ENCODE results near the gene KCNIP3. TPM values are rescaled to one million over a fixed set of nuclear protein-coding genes. Genes with fewer than 3 reads are reported as not detected.

Gene KCNIP3
- total and polyA plus RNA-seq, 8 donors, result 3.5 to 7.5 (median 3.6) TPM

DNA sequence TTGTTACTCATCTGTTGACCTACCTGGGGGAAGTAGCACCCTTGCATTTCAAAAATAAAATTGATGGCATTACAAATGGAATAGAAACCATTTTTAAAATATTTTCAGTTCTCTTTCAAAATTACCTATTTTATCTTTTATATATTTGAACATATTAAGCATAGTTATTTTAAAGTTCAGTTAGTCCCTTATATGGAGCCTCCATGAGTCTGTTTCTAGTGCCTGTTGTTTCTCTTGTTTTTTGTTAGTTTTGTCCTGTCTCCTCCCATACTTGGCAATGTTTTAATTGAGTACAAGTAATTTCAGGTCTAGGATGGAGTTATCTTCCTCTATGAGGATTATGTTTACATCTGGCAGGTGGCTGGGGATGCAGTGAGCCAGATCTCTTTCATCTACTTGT is 5.9 kb upstream of the KCNIP3 start:
- FAIRE-seq (no peak), ATAC-seq (no peak), DNase-seq (no peak)
- intact Hi-C loops (cut with DNase I), result no loop called here
- H3K4me1 ChIP-seq, result peaks cover 0 to 20% (median 0%) of the 10 kb centered on the region in 3 donors
- H3K27ac ChIP-seq, result no peak overlapping the region
- H3K9me3 ChIP-seq, result no peaks in the 10 kb centered on the region
- H3K4me3 ChIP-seq, result no peak overlapping the region
- H3K36me3 ChIP-seq, result peaks cover 0 to 6% (median 0%) of the 10 kb centered on the region in 3 donors
- TF ChIP-seq CTCF (IDR thresholded peaks at IDR 0.05), result no peak
- no peaks in the 10 kb centered on the region for H3K27me3 ChIP-seq

- H3K4me3 ChIP-seq, result no peak overlapping the region
- H3K27ac ChIP-seq, result peak overlapping the region; percentile 1 to 51 (median 38)
- H3K4me1 ChIP-seq, result peaks cover 0 to 27% (median 0%) of the 10 kb centered on the region in 3 donors
- peak; percentile 28 to 60 (median 42) for ATAC-seq
- FAIRE-seq, result no peak
- WGBS, 2 donors, result 68 to 72% methylated on average over 9 of the region's 9 CpGs
- H3K36me3 ChIP-seq, result peaks cover 0 to 4% (median 0%) of the 10 kb centered on the region in 3 donors
- intact Hi-C loops (cut with DNase I), result no loop called here
- no peaks in the 10 kb centered on the region for H3K27me3 ChIP-seq
- no peak for TF ChIP-seq CTCF (IDR thresholded peaks at IDR 0.05)
- peak in 2 of 6 donors; percentile 45 to 47 for DNase-seq
- no peaks in the 10 kb centered on the region for H3K9me3 ChIP-seq
These were observed 4.4 kb upstream of the KCNIP3 start for GRCh38 chr2:95292623-95293260.

- WGBS, 2 donors, result 57 to 59% methylated on average over 19 of the region's 19 CpGs
- peak in 4 of 6 donors; percentile 64 to 72 (median 66) for DNase-seq
- TF ChIP-seq CTCF (IDR thresholded peaks at IDR 0.05), result no peak
- peaks cover 0 to 27% (median 0%) of the 10 kb centered on the region in 3 donors for H3K4me1 ChIP-seq
- intact Hi-C loops (cut with DNase I), result no loop called here
- no peaks in the 10 kb centered on the region for H3K36me3 ChIP-seq
- H3K4me3 ChIP-seq, result no peak overlapping the region
- H3K27me3 ChIP-seq, result no peaks in the 10 kb centered on the region
- peak; percentile 43 to 79 (median 68) for ATAC-seq
- no peak for FAIRE-seq
- peak overlapping the region in 3 of 4 donors; percentile 8 to 57 (median 38) for H3K27ac ChIP-seq
- H3K9me3 ChIP-seq, result no peaks in the 10 kb centered on the region
These were observed 2.4 kb upstream of the KCNIP3 start for GRCh38 chr2:95294579-95295250.

DNA sequence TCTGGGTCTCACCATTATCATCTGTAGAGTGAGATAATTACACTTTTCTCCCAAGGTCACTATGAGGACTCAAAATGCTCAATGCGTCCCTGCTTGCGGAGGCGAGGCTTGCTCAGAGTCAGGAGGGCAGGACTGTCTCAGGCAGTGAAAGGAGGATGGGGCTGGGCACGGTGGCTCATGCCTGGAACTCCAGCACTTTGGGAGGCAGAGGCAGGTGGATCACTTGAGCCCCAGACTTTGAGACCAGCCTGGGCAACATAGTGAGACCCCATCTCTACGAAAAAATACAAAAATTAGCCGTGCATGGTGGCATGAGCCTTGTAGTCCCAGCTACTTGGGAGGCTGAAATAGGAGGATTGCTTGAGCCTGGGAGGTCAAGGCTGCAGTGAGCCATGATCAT is 1.8 kb upstream of the KCNIP3 start:
- ATAC-seq, result no peak
- TF ChIP-seq CTCF (IDR thresholded peaks at IDR 0.05), result no peak
- FAIRE-seq, result no peak
- DNase-seq, result no peak
- no peaks in the 10 kb centered on the region for H3K27me3 ChIP-seq
- H3K4me3 ChIP-seq, result no peak overlapping the region
- WGBS, 2 donors, result 75 to 80% methylated on average over 6 of the region's 6 CpGs
- no peaks in the 10 kb centered on the region for H3K36me3 ChIP-seq
- no peak overlapping the region for H3K27ac ChIP-seq
- intact Hi-C loops (cut with DNase I), result no loop called here
- peaks cover 0 to 27% (median under 1%) of the 10 kb centered on the region in 3 donors for H3K4me1 ChIP-seq
- H3K9me3 ChIP-seq, result no peaks in the 10 kb centered on the region

GRCh38 chr2:95296011-95296410 is 1.1 kb upstream of the KCNIP3 start:
- 67 to 68% methylated on average over 5 of the region's 5 CpGs for WGBS, 2 donors

More at GRCh38 chr2:95296011-95296410, 1.1 kb upstream of the KCNIP3 start:
- Histone ChIP-seq H3K4me3 (no peak overlapping the region), H3K36me3 (no peaks in the 10 kb centered on the region), H3K27ac (no peak overlapping the region), H3K9me3 (no peaks in the 10 kb centered on the region), H3K4me1 (peaks cover 0 to 27% (median 4%) of the 10 kb centered on the region in 3 donors), H3K27me3 (no peaks in the 10 kb centered on the region)
- no peak for ATAC-seq
- intact Hi-C loops (cut with DNase I), result no loop called here
- no peak for TF ChIP-seq CTCF (IDR thresholded peaks at IDR 0.05)
- no peak for FAIRE-seq
- no peak for DNase-seq

Measured in pancreas (tissue), 10 donors.